OCI-LY3 (cell line): ENCODE measurements around the gene MYO5B.

Experiments used
- H2AFZ ChIP-seq: fragments of 200-600, 300-600 bp; shearing (Covaris generic); 2 replicates; pipeline ENCODE4 v1.6.0; 2014; ENCODE audit warnings: antibody characterized with exemption, low read depth, low read length
- H3K27ac ChIP-seq: fragments of 200-600, 300-600 bp; sonication (generic); 2 replicates; pipeline ENCODE4 v1.5.1; 2014; ENCODE audit warnings: mild to moderate bottlenecking, low read length, moderate library complexity, mixed read lengths
- H3K27me3 ChIP-seq: fragments of 200-600, 300-600 bp; sonication (generic); 2 replicates; pipeline ENCODE4 v1.6.1; 2014; ENCODE audit warnings: low read depth, low read length, mixed read lengths
- H3K36me3 ChIP-seq: fragments of 200-600, 300-600 bp; sonication (generic); replicated peaks from 2 replicates; pipeline ENCODE3; 2014; ENCODE audit warnings: low read depth, low read length, mixed read lengths
- H3K4me1 ChIP-seq: fragments of 300-600, 200-600 bp; sonication (generic); 2 replicates; pipeline ENCODE4 v1.6.1; 2014; ENCODE audit warnings: low read length, mixed read lengths
- H3K4me2 ChIP-seq: fragments of 200-600, 300-600 bp; sonication (generic); 2 replicates; pipeline ENCODE4 v1.6.1; 2014; ENCODE audit warnings: low read length, mixed read lengths
- H3K4me3 ChIP-seq: fragments of 300-600, 200-600 bp; sonication (generic); 2 replicates; pipeline ENCODE4 v1.5.1; 2014; ENCODE audit warnings: antibody characterized with exemption, mild to moderate bottlenecking, low read length, moderate library complexity
- H3K79me2 ChIP-seq: fragments of 300-600, 200-600 bp; shearing (Covaris generic); 2 replicates; pipeline ENCODE4 v1.6.1; 2014; ENCODE audit warnings: mild to moderate bottlenecking, low read length, mixed read lengths
- H3K9ac ChIP-seq: fragments of 300-600, 200-600 bp; shearing (Covaris generic); 2 replicates; pipeline ENCODE4 v1.6.0; 2014; ENCODE audit warnings: mild to moderate bottlenecking, low read length, moderate library complexity
- H3K9me3 ChIP-seq: fragments of 200-600, 300-600 bp; shearing (Covaris generic); 2 replicates; pipeline ENCODE4 v1.6.1; 2014; ENCODE audit warnings: low read length, mixed read lengths; ENCODE audit not compliant: insufficient read depth
- H4K20me1 ChIP-seq: fragments of 200-600, 300-600 bp; sonication (generic); 2 replicates; pipeline ENCODE4 v1.6.1; 2016; ENCODE audit warnings: low read length, mixed read lengths; ENCODE audit not compliant: insufficient read depth
- EZH2phosphoT487 ChIP-seq: fragments of 200-600 bp; shearing (Covaris generic); IDR thresholded peaks from 2 replicates; pipeline ENCODE4 v1.6.1; 2018; ENCODE audit warnings: antibody characterized with exemption, mixed run types, low read depth
- TF ChIP-seq, protein P1 (sequence below): fragments of 200-600, 300-600 bp; sonication (generic); IDR thresholded peaks from 2 replicates; pipeline ENCODE4 v1.5.1; 2014; ENCODE audit warnings: antibody characterized with exemption, low read length, low read depth

Gene MYO5B

DNA sequence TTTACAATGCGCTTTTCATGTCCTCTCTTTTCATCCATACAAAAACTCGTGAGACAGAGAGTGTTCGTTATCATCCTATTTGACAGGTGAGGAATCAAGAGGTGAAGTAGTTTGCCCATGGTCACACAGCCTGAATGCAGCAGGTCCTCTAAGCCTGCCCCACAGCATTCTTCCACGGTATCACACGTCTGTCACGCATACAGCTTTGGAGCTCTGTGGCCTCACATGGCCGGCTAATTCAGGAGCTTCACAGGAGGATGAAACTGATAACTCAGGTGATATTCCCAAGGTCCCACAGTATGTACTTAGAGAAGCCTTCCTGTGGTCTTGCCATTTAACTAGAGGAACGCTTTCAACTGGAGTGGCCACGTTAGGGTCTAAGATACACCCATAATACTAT lies 59.0 kb downstream of the MYO5B start:
- Histone ChIP-seq H4K20me1 (no peaks in the 10 kb centered on the region), H3K79me2 (no peaks in the 10 kb centered on the region), H3K9me3 (no peaks in the 10 kb centered on the region), H3K36me3 (no peaks in the 10 kb centered on the region), H3K9ac (no peak overlapping the region), H3K27ac (no peak overlapping the region), H3K27me3 (peaks cover 27% of the 10 kb centered on the region), H3K4me1 (peaks cover 19% of the 10 kb centered on the region), H2AFZ (no peak overlapping the region), H3K4me3 (no peak overlapping the region), H3K4me2 (no peak overlapping the region)
- TF ChIP-seq, protein P1, sequence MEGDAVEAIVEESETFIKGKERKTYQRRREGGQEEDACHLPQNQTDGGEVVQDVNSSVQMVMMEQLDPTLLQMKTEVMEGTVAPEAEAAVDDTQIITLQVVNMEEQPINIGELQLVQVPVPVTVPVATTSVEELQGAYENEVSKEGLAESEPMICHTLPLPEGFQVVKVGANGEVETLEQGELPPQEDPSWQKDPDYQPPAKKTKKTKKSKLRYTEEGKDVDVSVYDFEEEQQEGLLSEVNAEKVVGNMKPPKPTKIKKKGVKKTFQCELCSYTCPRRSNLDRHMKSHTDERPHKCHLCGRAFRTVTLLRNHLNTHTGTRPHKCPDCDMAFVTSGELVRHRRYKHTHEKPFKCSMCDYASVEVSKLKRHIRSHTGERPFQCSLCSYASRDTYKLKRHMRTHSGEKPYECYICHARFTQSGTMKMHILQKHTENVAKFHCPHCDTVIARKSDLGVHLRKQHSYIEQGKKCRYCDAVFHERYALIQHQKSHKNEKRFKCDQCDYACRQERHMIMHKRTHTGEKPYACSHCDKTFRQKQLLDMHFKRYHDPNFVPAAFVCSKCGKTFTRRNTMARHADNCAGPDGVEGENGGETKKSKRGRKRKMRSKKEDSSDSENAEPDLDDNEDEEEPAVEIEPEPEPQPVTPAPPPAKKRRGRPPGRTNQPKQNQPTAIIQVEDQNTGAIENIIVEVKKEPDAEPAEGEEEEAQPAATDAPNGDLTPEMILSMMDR = no peak
- no peak for TF ChIP-seq EZH2phosphoT487

DNA sequence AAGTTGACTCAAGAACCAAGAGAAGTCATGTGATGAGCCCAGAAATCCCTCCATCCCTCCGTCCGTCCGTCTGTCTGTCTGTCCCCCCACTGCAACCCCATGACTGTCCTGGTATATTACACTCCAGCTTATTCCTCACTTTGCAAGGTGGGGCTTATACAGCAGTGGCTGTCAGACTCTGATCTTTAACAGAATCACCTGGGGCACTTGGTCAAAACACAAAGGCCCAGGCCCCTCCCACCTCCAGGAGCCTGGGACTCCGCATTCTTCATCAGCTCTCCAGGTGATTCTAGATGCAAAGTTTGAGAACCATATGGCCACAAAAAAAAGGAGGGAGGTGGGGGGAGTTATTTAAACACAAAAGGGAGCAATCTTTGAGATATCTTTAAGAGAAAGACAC lies 61.4 kb downstream of the MYO5B start:
- H3K4me2 ChIP-seq = no peak overlapping the region
- H3K4me3 ChIP-seq = no peak overlapping the region
- no peaks in the 10 kb centered on the region for H3K36me3 ChIP-seq
- H3K4me1 ChIP-seq = peaks cover 22% of the 10 kb centered on the region
- no peak for TF ChIP-seq EZH2phosphoT487
- TF ChIP-seq, protein P1 = no peak
- no peak overlapping the region for H2AFZ ChIP-seq
- no peak overlapping the region for H3K9ac ChIP-seq
- no peaks in the 10 kb centered on the region for H4K20me1 ChIP-seq
- H3K27me3 ChIP-seq = peaks cover 17% of the 10 kb centered on the region
- no peak overlapping the region for H3K27ac ChIP-seq
- no peaks in the 10 kb centered on the region for H3K79me2 ChIP-seq
- no peaks in the 10 kb centered on the region for H3K9me3 ChIP-seq

DNA sequence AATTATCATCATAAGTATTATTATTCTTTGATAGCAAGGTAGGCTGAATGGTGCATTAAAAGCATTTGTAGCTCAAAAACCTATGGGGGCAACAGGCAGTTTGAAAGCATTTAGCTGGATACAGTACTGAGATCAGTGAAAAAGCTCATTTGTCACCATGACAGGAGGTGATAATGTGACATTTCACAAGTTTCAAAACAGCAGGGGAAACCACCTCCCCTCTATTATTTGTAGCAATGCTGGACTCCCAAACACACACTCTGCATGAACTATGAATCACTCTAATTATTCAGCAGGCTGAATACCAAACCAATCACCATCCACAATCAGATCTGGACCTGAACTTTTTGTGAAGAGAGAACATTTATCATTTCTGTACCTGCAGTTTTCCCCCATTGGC lies 63.4 kb downstream of the MYO5B start:
- no peaks in the 10 kb centered on the region for H3K9me3 ChIP-seq
- H3K9ac ChIP-seq = no peak overlapping the region
- TF ChIP-seq, protein P1 = no peak
- no peak for TF ChIP-seq EZH2phosphoT487
- H3K27me3 ChIP-seq = peaks cover 24% of the 10 kb centered on the region
- H3K36me3 ChIP-seq = no peaks in the 10 kb centered on the region
- H3K4me3 ChIP-seq = no peak overlapping the region
- H3K79me2 ChIP-seq = no peaks in the 10 kb centered on the region
- H4K20me1 ChIP-seq = no peaks in the 10 kb centered on the region
- H2AFZ ChIP-seq = no peak overlapping the region
- H3K27ac ChIP-seq = no peak overlapping the region
- H3K4me1 ChIP-seq = peaks cover 17% of the 10 kb centered on the region
- H3K4me2 ChIP-seq = no peak overlapping the region

DNA sequence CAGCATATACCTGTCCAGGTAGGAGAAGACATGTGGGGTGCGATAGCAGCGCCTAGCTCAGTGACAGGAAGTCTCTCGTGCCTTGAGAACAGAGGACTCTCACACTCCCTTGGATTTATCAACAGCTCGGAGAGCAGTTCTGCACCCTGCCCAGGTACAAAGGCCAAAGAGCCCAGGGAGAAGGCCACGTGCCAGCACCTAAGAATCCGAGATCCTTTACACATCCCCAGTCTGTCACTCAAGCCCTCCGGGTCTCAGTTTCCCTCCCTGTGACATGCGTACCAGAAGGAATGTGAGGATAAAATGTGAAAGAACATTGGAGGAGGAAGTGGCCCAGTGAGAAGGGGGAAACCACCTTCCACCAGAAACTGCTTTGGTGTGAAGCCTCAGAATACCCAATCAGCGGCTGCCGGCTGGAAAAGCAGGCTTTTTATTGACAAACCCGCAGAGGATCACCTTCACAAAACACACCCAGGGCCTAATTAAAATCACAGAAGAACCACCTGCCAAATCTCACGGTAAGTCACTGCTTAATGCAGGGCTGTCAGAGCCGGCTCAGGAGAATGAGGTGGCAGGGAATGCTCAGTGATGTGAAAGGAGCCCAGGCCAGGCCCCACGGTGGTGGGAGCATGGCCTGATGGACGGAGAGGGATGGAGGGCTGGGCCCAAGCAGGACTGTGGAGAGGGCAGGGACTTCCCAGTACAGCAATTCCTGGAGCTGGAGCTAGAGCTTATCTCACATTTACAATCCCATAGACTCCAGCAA lies 66.3 kb downstream of the MYO5B start:
- Histone ChIP-seq H3K9ac (no peak overlapping the region), H3K4me2 (peak overlapping the region; percentile 18), H3K27me3 (peaks cover 15% of the 10 kb centered on the region; the same call in 1 of the 2 replicates), H3K36me3 (no peaks in the 10 kb centered on the region), H3K4me1 (peaks cover 17% of the 10 kb centered on the region), H3K9me3 (no peaks in the 10 kb centered on the region), H3K27ac (no peak overlapping the region), H2AFZ (peak overlapping the region; percentile 44; the same call in 1 of the 2 replicates), H3K79me2 (no peaks in the 10 kb centered on the region), H3K4me3 (no peak overlapping the region), H4K20me1 (no peaks in the 10 kb centered on the region)
- no peak for TF ChIP-seq EZH2phosphoT487
- TF ChIP-seq, protein P1 = no peak
